B cell (primary cell): ENCODE data around the gene SAT2. TPM values are rescaled to one million over a fixed set of nuclear protein-coding genes. Genes with fewer than 3 reads are reported as not detected.

Experiments used
- ATAC-seq: fragments of 200-7000 bp; cut with Tn5 transposase; one replicate; pipeline ENCODE4 v1.10.0; 2021; ENCODE audit warnings: low read depth, mild to moderate bottlenecking, moderate number of reproducible peaks, moderate library complexity
- CTCF ChIA-PET: fragments of 350-600 bp; sonication (Branson Sonifier 250); formaldehyde crosslinking; loops from one replicate; lab custom pipeline; 2021; ENCODE audit warnings: antibody characterized with exemption, inconsistent platforms; lab: Charles Lee
- POLR2A ChIA-PET: fragments of 350-600 bp; sonication (Branson Sonifier 250); formaldehyde crosslinking; loops from one replicate; lab custom pipeline; 2021; ENCODE audit warnings: antibody characterized with exemption; lab: Charles Lee
- DNase-seq: peaks from one replicate; pipeline ENCODE4 v3.0.0; 2013
- H2AFZ ChIP-seq: 2 replicates; pipeline ENCODE4 v1.6.1; 2012; ENCODE audit warnings: mild to moderate bottlenecking, low read depth, low read length; ENCODE audit not compliant: insufficient read depth, poor library complexity, severe bottlenecking
- H3K27ac ChIP-seq, 2 donors: 1 replicate in 1 of 2; 2 replicates in 1 of 2; pipeline ENCODE4 v1.5.1; 2012 to 2013; ENCODE audit warnings: low read length in 2 of 2, mild to moderate bottlenecking in 2 of 2, moderate library complexity in 1 of 2
- H3K27me3 ChIP-seq, 4 experiments: fragments of 200-600 bp in 1 of 4; sonication (generic) in 1 of 4; replicated peaks in 1 of 4; 1 replicate in 2 of 4; 2 replicates in 2 of 4; pipeline versions ENCODE4 v1.6.1 to v1.7.0; 2013 to 2016; ENCODE audit warnings: low read length in 3 of 4, mild to moderate bottlenecking in 2 of 4, mixed read lengths in 1 of 4, moderate library complexity in 1 of 4; ENCODE audit not compliant: insufficient read depth in 4 of 4, control insufficient read depth in 3 of 4; ENCODE audit errors: control extremely low read depth in 1 of 4
- H3K36me3 ChIP-seq, 2 experiments: replicated peaks in 1 of 2; 1 replicate in 1 of 2; 2 replicates in 1 of 2; pipeline versions ENCODE4 v1.6.1 to v1.7.1; 2013; ENCODE audit warnings: low read length in 1 of 2; ENCODE audit not compliant: insufficient read depth in 2 of 2, control insufficient read depth in 1 of 2; ENCODE audit errors: control extremely low read depth in 1 of 2, extremely low read depth in 1 of 2
- H3K4me1 ChIP-seq, 2 donors: fragments of 200-600 bp in 1 of 2; sonication (generic) in 1 of 2; 1 replicate in 1 of 2; 2 replicates in 1 of 2; pipeline versions ENCODE4 v1.5.1 to v1.6.1; 2013 to 2017; ENCODE audit warnings: low read length in 2 of 2; ENCODE audit not compliant: control insufficient read depth in 2 of 2, insufficient read depth in 2 of 2
- H3K4me2 ChIP-seq: replicated peaks from 2 replicates; pipeline ENCODE3; 2012; ENCODE audit warnings: mild to moderate bottlenecking, low read depth, low read length; ENCODE audit not compliant: poor library complexity, severe bottlenecking
- H3K4me3 ChIP-seq, 5 experiments: fragments of 200-600 bp in 1 of 5; sonication (generic) in 1 of 5; 1 replicate in 3 of 5; 2 replicates in 2 of 5; pipeline versions ENCODE4 v1.5.1 to v1.7.0; 2011 to 2016; ENCODE audit warnings: low read length in 4 of 5, mild to moderate bottlenecking in 4 of 5, low read depth in 2 of 5, control low read depth in 1 of 5, moderate library complexity in 1 of 5; ENCODE audit not compliant: insufficient read depth in 1 of 5; ENCODE audit errors: control extremely low read depth in 1 of 5, extremely low read depth in 1 of 5
- H3K79me2 ChIP-seq: fragments of 200-600 bp; sonication (generic); one replicate; pipeline ENCODE4 v1.6.0; 2016; ENCODE audit warnings: low read length; ENCODE audit not compliant: control insufficient read depth, insufficient read depth
- H3K9ac ChIP-seq: fragments of 200-600 bp; sonication (generic); 2 replicates; pipeline ENCODE4 v1.6.1; 2017; ENCODE audit warnings: mild to moderate bottlenecking, low read length, moderate library complexity
- H3K9me3 ChIP-seq, 3 donors: one replicate each; pipeline versions ENCODE4 v1.6.1 to v1.7.1; 2013; ENCODE audit warnings: low read length in 2 of 3; ENCODE audit not compliant: control insufficient read depth in 2 of 3, insufficient read depth in 1 of 3; ENCODE audit errors: control extremely low read depth in 1 of 3
- H4K20me1 ChIP-seq: 2 replicates; pipeline ENCODE4 v1.6.0; 2012; ENCODE audit warnings: mild to moderate bottlenecking, low read length; ENCODE audit not compliant: insufficient read depth, control insufficient read depth, poor library complexity, severe bottlenecking
- H3K27ac Mint-ChIP-seq: one replicate; pipeline ENCODE4 v1.8.0; 2021; ENCODE audit warnings: mixed read lengths
- H3K27me3 Mint-ChIP-seq: one replicate; pipeline ENCODE4 v1.8.0; 2021; ENCODE audit warnings: mixed read lengths
- H3K4me1 Mint-ChIP-seq: one replicate; pipeline ENCODE4 v1.8.0; 2021; ENCODE audit warnings: mixed read lengths
- H3K4me3 Mint-ChIP-seq: one replicate; pipeline ENCODE4 v1.8.0; 2021; ENCODE audit warnings: mixed read lengths
- H3K9me3 Mint-ChIP-seq: one replicate; pipeline ENCODE4 v1.8.0; 2022; ENCODE audit warnings: mixed read lengths; ENCODE audit not compliant: insufficient read depth
- EZH2 ChIP-seq: IDR thresholded peaks from 2 replicates; pipeline ENCODE4 v1.6.1; 2012; ENCODE audit warnings: borderline replicate concordance, low read depth, mild to moderate bottlenecking, moderate library complexity, low read length; ENCODE audit not compliant: insufficient read depth, poor library complexity, severe bottlenecking
- WGBS: methylation state at CpG from one replicate; pipeline ENCODE4 v1.1.5; 2013; ENCODE audit warnings: missing lambda C conversion rate; ENCODE audit not compliant: insufficient coverage; 5-methylcytosine and 5-hydroxymethylcytosine counted together
- intact Hi-C: fragments of 100-400 bp; cut with micrococcal nuclease; formaldehyde crosslinking; loops from one replicate; pipeline ENCODE4 v1.10.0; 2022
- polyA plus RNA-seq: library from polyadenylated mRNA; depleted of rRNA; stranded (reverse); fragments of >200 nt; gene quantifications from 2 replicates; pipeline ENCODE4 v1.2.3, GENCODE V29; 2012
- total RNA-seq, 2 donors: library from RNA; stranded (reverse); fragments of 120-200 nt in 1 of 2; gene quantifications; 1 replicate in 1 of 2; 2 replicates in 1 of 2; pipeline versions ENCODE4 v1.2.3 to v1.2.4, GENCODE V29; 2013 to 2022
- TF ChIP-seq, protein P1 (sequence below): fragments of 200-600 bp; IDR thresholded peaks from one replicate; pipeline ENCODE4 v1.8.0; 2022; ENCODE audit warnings: antibody characterized with exemption, mild to moderate bottlenecking

SAT2 gene
- total and polyA plus RNA-seq, 2 donors (not counting 1 experiment from before 2014, with no cell fraction given) = 33.8 to 68.8 TPM

DNA sequence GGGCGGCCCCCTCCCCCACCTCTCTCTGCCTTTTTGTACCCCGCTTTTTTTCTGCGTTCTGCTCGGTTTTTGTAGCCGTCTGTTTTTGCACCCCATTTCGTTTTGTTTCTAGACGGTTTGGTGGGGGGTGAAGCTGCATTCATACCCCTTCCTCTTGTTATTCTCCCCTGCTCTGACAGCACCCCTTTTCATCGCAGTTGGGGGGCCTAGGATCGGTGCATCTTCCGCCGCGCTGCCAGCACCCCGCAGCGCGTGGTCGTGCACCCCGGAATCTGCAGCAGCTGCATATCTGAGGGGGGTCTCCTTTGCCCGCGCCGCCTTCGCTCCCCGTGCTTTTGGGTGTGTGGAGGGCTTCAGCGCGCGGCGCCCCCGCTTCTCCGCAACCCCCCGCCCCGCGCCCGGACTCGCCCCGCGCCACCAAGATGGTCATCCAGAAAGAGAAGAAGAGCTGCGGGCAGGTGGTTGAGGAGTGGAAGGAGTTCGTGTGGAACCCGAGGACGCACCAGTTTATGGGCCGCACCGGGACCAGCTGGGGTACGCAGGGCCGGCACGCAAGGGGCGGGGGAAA lies 23.6 kb upstream of the SAT2 start:
- CTCF ChIA-PET = interaction anchor here (0.7 to 1.7 kb wide), 5 partner anchors 19 to 183 kb away, joined by 3 to 9 read pairs (median 6); partner anchors contain the start of genes FXR2 and TP53
- H3K4me3 Mint-ChIP-seq = peak overlapping the region; percentile 91
- peak; percentile 44 for DNase-seq

More for the DNA sequence above, 23.6 kb upstream of the SAT2 start:
- H3K9ac ChIP-seq = peak overlapping the region; percentile 67
- intact Hi-C loops = loop anchor here (2.0 kb wide), 1 partner anchor 36 kb away; the partner anchor contains the start of gene TP53
- POLR2A ChIA-PET = interaction anchor here (0.5 to 2.2 kb wide), 5 partner anchors 35 to 842 kb away, joined by 3 to 10 read pairs (median 7); partner anchors contain the start of genes TP53 and WRAP53
- no peak for ATAC-seq
- TF ChIP-seq, protein P1, sequence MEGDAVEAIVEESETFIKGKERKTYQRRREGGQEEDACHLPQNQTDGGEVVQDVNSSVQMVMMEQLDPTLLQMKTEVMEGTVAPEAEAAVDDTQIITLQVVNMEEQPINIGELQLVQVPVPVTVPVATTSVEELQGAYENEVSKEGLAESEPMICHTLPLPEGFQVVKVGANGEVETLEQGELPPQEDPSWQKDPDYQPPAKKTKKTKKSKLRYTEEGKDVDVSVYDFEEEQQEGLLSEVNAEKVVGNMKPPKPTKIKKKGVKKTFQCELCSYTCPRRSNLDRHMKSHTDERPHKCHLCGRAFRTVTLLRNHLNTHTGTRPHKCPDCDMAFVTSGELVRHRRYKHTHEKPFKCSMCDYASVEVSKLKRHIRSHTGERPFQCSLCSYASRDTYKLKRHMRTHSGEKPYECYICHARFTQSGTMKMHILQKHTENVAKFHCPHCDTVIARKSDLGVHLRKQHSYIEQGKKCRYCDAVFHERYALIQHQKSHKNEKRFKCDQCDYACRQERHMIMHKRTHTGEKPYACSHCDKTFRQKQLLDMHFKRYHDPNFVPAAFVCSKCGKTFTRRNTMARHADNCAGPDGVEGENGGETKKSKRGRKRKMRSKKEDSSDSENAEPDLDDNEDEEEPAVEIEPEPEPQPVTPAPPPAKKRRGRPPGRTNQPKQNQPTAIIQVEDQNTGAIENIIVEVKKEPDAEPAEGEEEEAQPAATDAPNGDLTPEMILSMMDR = no peak
- TF ChIP-seq EZH2 = no peak
- no peaks in the 10 kb centered on the region for H3K36me3 ChIP-seq
- peaks cover 0 to 6% (median 0%) of the 10 kb centered on the region in 3 donors for H3K9me3 ChIP-seq
- no peaks in the 10 kb centered on the region for H3K79me2 ChIP-seq
- peaks cover 19% of the 10 kb centered on the region for H3K4me1 Mint-ChIP-seq
- H3K4me3 ChIP-seq = peak overlapping the region in 4 of 5 experiments; percentile 26 to 74 (median 50)
- H3K4me1 ChIP-seq = peaks cover 20 to 24% of the 10 kb centered on the region in 2 donors
- no peaks in the 10 kb centered on the region for H4K20me1 ChIP-seq
- H3K27me3 Mint-ChIP-seq = peaks cover 48% of the 10 kb centered on the region
- WGBS = 2% methylated on average over 41 of the region's 45 CpGs
- H3K27ac ChIP-seq = no peak overlapping the region
- peak overlapping the region; percentile 97 for H3K4me2 ChIP-seq
- H3K27ac Mint-ChIP-seq = peak overlapping the region; percentile 20
- no peaks in the 10 kb centered on the region for H3K9me3 Mint-ChIP-seq
- peaks cover 0 to 53% (median 29%) of the 10 kb centered on the region in 4 experiments for H3K27me3 ChIP-seq
- peak overlapping the region; percentile 77 for H2AFZ ChIP-seq
